Mesothelial cell of epicardium (in vitro differentiated cells): Measurements from ENCODE around the gene LRMDA. TPM values are rescaled to one million over a fixed set of nuclear protein-coding genes. Genes with fewer than 3 reads are reported as not detected.

Experiments
- DNase-seq, 2 experiments: peaks; one replicate each; pipeline ENCODE4 v3.0.0; 2021; ENCODE audit warnings: low spot score in 2 of 2; ENCODE audit not compliant: unreplicated experiment in 2 of 2
- H3K27ac Mint-ChIP-seq: 2 replicates; pipeline ENCODE4 v1.8.0; 2021; ENCODE audit warnings: mixed read lengths
- H3K27me3 Mint-ChIP-seq: 2 replicates; pipeline ENCODE4 v1.8.0; 2021; ENCODE audit warnings: low read depth, mixed read lengths
- H3K36me3 Mint-ChIP-seq: 2 replicates; pipeline ENCODE4 v1.8.0; 2021; ENCODE audit warnings: mixed read lengths
- H3K4me1 Mint-ChIP-seq: 2 replicates; pipeline ENCODE4 v1.8.0; 2021; ENCODE audit warnings: mixed read lengths
- H3K4me3 Mint-ChIP-seq: 2 replicates; pipeline ENCODE4 v1.8.0; 2021; ENCODE audit warnings: mild to moderate bottlenecking, moderate library complexity, mixed read lengths
- H3K9me3 Mint-ChIP-seq: 2 replicates; pipeline ENCODE4 v1.8.0; 2021; ENCODE audit warnings: mixed read lengths
- CTCF ChIP-seq: fragments of 200-600 bp; sonication (generic); IDR thresholded peaks from one replicate; pipeline ENCODE4 v1.5.0; 2021; ENCODE audit warnings: antibody characterized with exemption; ENCODE audit not compliant: unreplicated experiment
- total RNA-seq: library from RNA; stranded (reverse); gene quantifications from 3 replicates; pipeline ENCODE4 v1.2.1, GENCODE V29; 2021

The LRMDA gene
- total RNA-seq, 1 donor from 2014 or later, result 2.0 TPM

GRCh38 chr10:75403939-75404814, 27.2 kb upstream of the LRMDA start:
- no peaks in the 10 kb centered on the region for H3K36me3 Mint-ChIP-seq
- DNase-seq, result peak; percentile 45 to 72
- peak overlapping the region; percentile 80 for H3K4me3 Mint-ChIP-seq
- peak overlapping the region; percentile 97 for H3K27ac Mint-ChIP-seq
- peaks cover 34% of the 10 kb centered on the region for H3K4me1 Mint-ChIP-seq
- H3K27me3 Mint-ChIP-seq, result no peaks in the 10 kb centered on the region
- H3K9me3 Mint-ChIP-seq, result no peaks in the 10 kb centered on the region
- no peak for TF ChIP-seq CTCF

DNA sequence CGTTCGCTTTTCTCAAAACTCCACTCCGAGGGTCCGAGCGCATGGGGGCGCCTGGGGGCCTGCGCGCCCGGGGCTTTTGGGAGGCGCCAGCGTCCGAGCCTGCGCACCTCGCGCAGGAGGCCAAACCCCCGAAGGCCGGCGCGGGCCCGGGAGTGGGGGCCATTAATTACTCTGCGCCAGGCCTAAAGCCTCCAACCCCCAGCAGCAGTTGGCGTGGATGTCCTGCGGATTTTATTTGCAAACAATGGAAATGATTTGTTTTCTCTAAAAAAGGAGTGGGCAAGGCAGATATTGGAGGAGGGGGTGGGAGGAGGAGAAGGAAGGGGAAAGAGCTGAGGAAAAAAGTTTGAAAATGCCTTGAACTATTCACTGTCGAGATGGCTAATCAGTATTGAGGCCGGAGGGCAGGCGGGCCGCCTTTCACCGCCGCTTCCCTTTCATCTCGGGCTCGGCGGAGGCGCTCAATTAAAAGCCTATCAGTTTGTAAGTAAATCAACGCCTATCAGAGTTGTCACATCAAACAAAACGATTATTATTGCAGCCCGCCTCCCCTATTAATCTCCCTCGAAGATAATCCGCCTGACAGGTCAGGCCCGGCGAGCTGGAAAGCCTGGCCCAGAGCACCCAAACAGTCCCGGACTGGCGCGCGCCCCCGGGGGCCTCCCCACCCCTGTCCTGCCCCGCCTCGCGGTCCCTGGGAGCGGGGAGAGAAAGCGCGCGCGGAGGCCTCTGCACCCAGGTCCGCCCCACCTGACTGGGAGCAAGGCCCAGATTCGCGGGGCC, 26.4 kb upstream of the LRMDA start:
- peak; percentile 70 to 84 for DNase-seq
- H3K9me3 Mint-ChIP-seq, result no peaks in the 10 kb centered on the region
- H3K27me3 Mint-ChIP-seq, result peaks cover 2% of the 10 kb centered on the region
- peak overlapping the region; percentile 80 for H3K4me3 Mint-ChIP-seq
- H3K36me3 Mint-ChIP-seq, result no peaks in the 10 kb centered on the region
- peaks cover 37% of the 10 kb centered on the region for H3K4me1 Mint-ChIP-seq
- TF ChIP-seq CTCF, result no peak
- H3K27ac Mint-ChIP-seq, result peak overlapping the region; percentile 97

- no peak for TF ChIP-seq CTCF
- H3K27me3 Mint-ChIP-seq, result peaks cover 9% of the 10 kb centered on the region
- peak overlapping the region; percentile 80 for H3K4me3 Mint-ChIP-seq
- peak overlapping the region; percentile 91 for H3K27ac Mint-ChIP-seq
- DNase-seq, result peak in 1 of 2 experiments; percentile 45
- no peaks in the 10 kb centered on the region for H3K9me3 Mint-ChIP-seq
- no peaks in the 10 kb centered on the region for H3K36me3 Mint-ChIP-seq
- peaks cover 43% of the 10 kb centered on the region for H3K4me1 Mint-ChIP-seq
Measured at GRCh38 chr10:75405598-75406461, 25.6 kb upstream of the LRMDA start.

DNA sequence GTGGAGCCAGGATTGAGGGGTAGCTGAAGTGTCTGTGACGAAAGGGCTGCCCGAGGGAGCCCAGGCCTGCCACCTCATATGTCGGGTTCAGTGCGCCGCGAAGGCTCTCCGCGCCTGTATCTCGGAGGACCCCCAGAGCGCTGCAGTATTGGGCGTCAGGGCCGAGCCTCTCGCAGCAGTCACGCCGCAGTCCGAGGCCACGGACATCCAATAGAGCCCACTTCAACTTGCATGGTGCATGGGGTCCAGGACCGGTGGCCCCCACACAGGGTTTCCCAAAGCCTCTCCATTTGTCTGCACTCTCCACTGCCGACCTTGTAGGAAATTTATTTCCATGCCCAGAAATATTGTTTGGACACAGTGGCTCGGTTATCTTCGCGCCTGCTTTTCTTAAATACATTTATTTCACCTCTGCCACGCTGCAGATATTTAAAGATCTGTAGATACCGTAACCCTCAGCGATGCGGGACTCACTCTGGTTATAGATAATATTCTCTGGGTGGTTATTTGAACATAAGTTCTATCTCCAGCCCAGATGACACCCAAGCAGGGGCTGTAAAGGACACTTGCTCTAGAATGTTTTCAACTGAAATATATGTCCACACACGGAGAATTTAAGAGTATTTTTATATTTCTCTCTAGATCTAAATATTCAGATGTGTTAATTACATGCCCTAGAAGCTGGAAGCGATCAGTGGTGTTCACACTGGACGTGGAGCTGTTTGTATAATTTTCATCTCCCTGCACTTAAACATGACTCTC, 24.8 kb upstream of the LRMDA start:
- H3K4me1 Mint-ChIP-seq, result peaks cover 43% of the 10 kb centered on the region
- DNase-seq, result no peak
- H3K36me3 Mint-ChIP-seq, result no peaks in the 10 kb centered on the region
- peak overlapping the region; percentile 62 for H3K4me3 Mint-ChIP-seq
- peaks cover 17% of the 10 kb centered on the region for H3K27me3 Mint-ChIP-seq
- H3K9me3 Mint-ChIP-seq, result no peaks in the 10 kb centered on the region
- H3K27ac Mint-ChIP-seq, result peak overlapping the region; percentile 91
- no peak for TF ChIP-seq CTCF

GRCh38 chr10:75407224-75407712, 24.2 kb upstream of the LRMDA start:
- no peak for TF ChIP-seq CTCF
- peak overlapping the region; percentile 87 for H3K27ac Mint-ChIP-seq
- no peaks in the 10 kb centered on the region for H3K9me3 Mint-ChIP-seq
- H3K27me3 Mint-ChIP-seq, result peaks cover 21% of the 10 kb centered on the region
- H3K4me3 Mint-ChIP-seq, result peak overlapping the region; percentile 62
- H3K4me1 Mint-ChIP-seq, result peaks cover 43% of the 10 kb centered on the region
- DNase-seq, result peak in 1 of 2 experiments; percentile 44
- H3K36me3 Mint-ChIP-seq, result no peaks in the 10 kb centered on the region
